A673 (cell line): Measurements from ENCODE around the gene PHF10.

Source experiments
- CTCF ChIP-seq: fragments of 300-800, 200-600 bp; sonication (generic); conservative IDR thresholded peaks from 2 replicates; pipeline ENCODE4 v1.5.1; 2017; ENCODE audit warnings: low read depth, mild to moderate bottlenecking, antibody characterized with exemption, low read length, moderate library complexity, mixed read lengths
- EZH2 ChIP-seq: fragments of 200-600 bp; sonication (generic); IDR thresholded peaks from 2 replicates; pipeline ENCODE4 v1.6.1; 2017; ENCODE audit warnings: borderline replicate concordance, low read depth, mild to moderate bottlenecking, mixed read lengths, antibody characterized with exemption, low read length; ENCODE audit not compliant: poor library complexity, severe bottlenecking

GRCh38 chr6:169720207-169720855 lies 4.0 kb downstream of the PHF10 start:
- no peak; the same call in 1 of the 2 replicates for TF ChIP-seq CTCF
- TF ChIP-seq EZH2, result no peak
